Karpas-422 (cell line): Measurements from ENCODE around the gene RCOR3. TPM values are rescaled to one million over a fixed set of nuclear protein-coding genes. Genes with fewer than 3 reads are reported as not detected.

Source experiments
- DNase-seq: peaks from one replicate; pipeline ENCODE4 v3.0.0-alpha.2; 2015
- H2AFZ ChIP-seq: fragments of 200-600 bp; sonication (generic); 2 replicates; pipeline ENCODE4 v1.6.1; 2014; ENCODE audit warnings: antibody characterized with exemption, low read length, mixed read lengths
- H3K27ac ChIP-seq: fragments of 200-600 bp; sonication (generic); 2 replicates; pipeline ENCODE4 v1.5.1; 2014; ENCODE audit warnings: mild to moderate bottlenecking, low read length, moderate library complexity
- H3K27me3 ChIP-seq: fragments of 200-600 bp; sonication (generic); 2 replicates; pipeline ENCODE4 v1.6.1; 2014; ENCODE audit warnings: low read length, mixed read lengths
- H3K36me3 ChIP-seq: fragments of 200-600 bp; sonication (generic); 2 replicates; pipeline ENCODE4 v1.6.1; 2014; ENCODE audit warnings: low read length, mixed read lengths; ENCODE audit not compliant: insufficient read depth
- H3K4me1 ChIP-seq: fragments of 200-600 bp; sonication (generic); 2 replicates; pipeline ENCODE4 v1.6.1; 2014; ENCODE audit warnings: mild to moderate bottlenecking, low read length, mixed read lengths
- H3K4me2 ChIP-seq: fragments of 200-600 bp; sonication (generic); 2 replicates; pipeline ENCODE4 v1.6.1; 2014; ENCODE audit warnings: low read length, low read depth, mild to moderate bottlenecking; ENCODE audit not compliant: poor library complexity, severe bottlenecking
- H3K4me3 ChIP-seq: fragments of 200-600 bp; sonication (generic); 2 replicates; pipeline ENCODE4 v1.5.1; 2014; ENCODE audit warnings: mild to moderate bottlenecking, antibody characterized with exemption, low read length, mixed read lengths
- H3K79me2 ChIP-seq: fragments of 200-600 bp; sonication (generic); 2 replicates; pipeline ENCODE4 v1.6.1; 2014; ENCODE audit warnings: mild to moderate bottlenecking, low read length, mixed read lengths
- H3K9ac ChIP-seq: fragments of 200-600 bp; sonication (generic); 2 replicates; pipeline ENCODE4 v1.6.0; 2014; ENCODE audit warnings: low read length
- H3K9me2 ChIP-seq: fragments of 200-600 bp; sonication (generic), shearing (Covaris generic); replicated peaks from 2 replicates; pipeline ENCODE4 v1.6.0; 2014; ENCODE audit warnings: mild to moderate bottlenecking, low read length, moderate library complexity; ENCODE audit not compliant: insufficient read depth
- H3K9me3 ChIP-seq: fragments of 300-700, 200-600 bp; sonication (generic); 2 replicates; pipeline ENCODE4 v1.6.1; 2014; ENCODE audit warnings: low read length, mixed read lengths
- H4K20me1 ChIP-seq: fragments of 200-600 bp; sonication (generic); 2 replicates; pipeline ENCODE4 v1.6.1; 2014; ENCODE audit warnings: mild to moderate bottlenecking, antibody characterized with exemption, low read length, low read depth; ENCODE audit not compliant: insufficient read depth
- total RNA-seq: library from RNA; depleted of rRNA; stranded (reverse); fragments of >200 nt; shearing (Covaris generic); gene quantifications from 2 replicates; pipeline ENCODE4 v1.2.3, GENCODE V29; 2014; ENCODE audit warnings: low replicate concordance; rRNA removed

RCOR3 gene
- total RNA-seq, 1 experiment from 2014 or later, result 43.0 TPM

GRCh38 chr1:211353562-211354212 lies 94.5 kb downstream of the RCOR3 start:
- Histone ChIP-seq H3K27ac (no peak overlapping the region), H3K36me3 (no peaks in the 10 kb centered on the region), H2AFZ (no peak overlapping the region), H4K20me1 (no peaks in the 10 kb centered on the region), H3K79me2 (peaks cover 15% of the 10 kb centered on the region), H3K9me2 (no peaks in the 10 kb centered on the region), H3K9me3 (no peaks in the 10 kb centered on the region), H3K4me3 (no peak overlapping the region), H3K4me1 (peaks cover 4% of the 10 kb centered on the region), H3K4me2 (no peak overlapping the region), H3K9ac (no peak overlapping the region), H3K27me3 (no peaks in the 10 kb centered on the region)
- DNase-seq, result no peak

- Histone ChIP-seq H3K4me3 (no peak overlapping the region), H3K9ac (no peak overlapping the region), H3K27ac (no peak overlapping the region), H3K4me2 (no peak overlapping the region), H3K9me2 (no peaks in the 10 kb centered on the region), H3K36me3 (no peaks in the 10 kb centered on the region), H4K20me1 (no peaks in the 10 kb centered on the region), H3K9me3 (no peaks in the 10 kb centered on the region), H3K79me2 (peaks cover 10% of the 10 kb centered on the region), H3K27me3 (no peaks in the 10 kb centered on the region), H2AFZ (no peak overlapping the region), H3K4me1 (peaks cover 4% of the 10 kb centered on the region)
- DNase-seq, result no peak
These were observed 96.7 kb downstream of the RCOR3 start for GRCh38 chr1:211355873-211356272.

DNA sequence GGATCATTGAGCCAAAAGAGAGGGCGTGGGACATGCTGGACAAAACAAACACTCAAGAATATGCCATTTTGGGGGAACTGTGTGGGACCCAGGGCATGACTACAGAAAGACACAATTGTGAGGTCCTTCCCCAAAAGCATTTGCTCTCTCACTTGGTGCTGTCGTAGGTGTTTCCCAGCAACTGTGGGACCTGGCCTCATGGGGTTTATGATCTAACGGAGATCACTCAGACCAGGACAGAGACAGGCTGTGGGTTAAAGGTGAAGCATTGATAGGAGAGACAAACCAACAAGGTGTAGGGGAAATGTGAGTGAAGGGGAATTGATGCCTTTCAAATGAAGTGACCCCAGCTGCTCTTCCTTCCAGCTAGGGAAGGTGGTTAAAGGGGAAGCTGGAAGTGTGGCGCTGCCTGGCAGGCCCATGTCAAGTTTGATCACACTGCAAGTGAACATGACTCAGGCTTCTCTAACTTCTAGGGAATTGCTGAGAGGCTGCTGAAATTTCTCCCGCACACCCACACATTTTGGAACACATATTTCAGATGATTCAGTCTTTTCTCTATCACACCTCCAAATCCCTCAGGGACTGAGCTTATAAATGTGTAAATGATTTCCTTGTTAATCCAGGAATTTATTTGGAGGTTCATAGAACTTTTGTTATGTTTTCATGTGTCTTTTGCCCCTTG lies 97.7 kb downstream of the RCOR3 start:
- Histone ChIP-seq H3K27me3 (no peaks in the 10 kb centered on the region), H3K79me2 (peaks cover 10% of the 10 kb centered on the region), H4K20me1 (no peaks in the 10 kb centered on the region), H2AFZ (no peak overlapping the region), H3K4me2 (no peak overlapping the region), H3K9ac (no peak overlapping the region), H3K9me2 (no peaks in the 10 kb centered on the region), H3K4me1 (peaks cover 4% of the 10 kb centered on the region), H3K27ac (no peak overlapping the region), H3K9me3 (no peaks in the 10 kb centered on the region), H3K36me3 (no peaks in the 10 kb centered on the region), H3K4me3 (no peak overlapping the region)
- no peak for DNase-seq

DNA sequence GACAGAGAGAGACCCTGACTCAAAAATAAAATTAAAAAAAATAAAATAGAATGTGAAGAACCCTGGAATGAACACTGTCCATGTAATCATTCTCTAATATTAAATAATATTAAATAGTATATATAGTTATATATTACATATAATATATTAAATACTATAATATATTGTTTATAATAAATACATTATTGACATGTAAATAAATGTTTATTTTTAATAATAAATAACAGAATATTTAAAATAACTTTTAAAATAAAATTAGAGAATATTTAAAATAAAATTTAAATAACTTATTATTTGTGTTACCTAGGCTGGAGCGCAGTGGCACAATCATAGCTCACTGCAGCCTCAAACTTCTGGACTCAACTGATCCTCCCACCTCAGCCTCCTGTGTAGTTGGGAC lies 99.5 kb downstream of the RCOR3 start:
- Histone ChIP-seq H3K79me2 (peaks cover 4% of the 10 kb centered on the region; the same call in 1 of the 2 replicates), H3K27ac (no peak overlapping the region), H3K4me1 (no peaks in the 10 kb centered on the region), H3K9ac (no peak overlapping the region), H3K9me3 (no peaks in the 10 kb centered on the region), H3K4me2 (no peak overlapping the region), H3K27me3 (no peaks in the 10 kb centered on the region), H3K4me3 (no peak overlapping the region), H3K36me3 (no peaks in the 10 kb centered on the region), H4K20me1 (no peaks in the 10 kb centered on the region), H2AFZ (no peak overlapping the region), H3K9me2 (no peaks in the 10 kb centered on the region)
- DNase-seq, result no peak

GRCh38 chr1:211359876-211360275 lies 100.7 kb downstream of the RCOR3 start:
- Histone ChIP-seq H3K79me2 (no peaks in the 10 kb centered on the region), H3K27ac (no peak overlapping the region), H3K9me2 (no peaks in the 10 kb centered on the region)

DNA sequence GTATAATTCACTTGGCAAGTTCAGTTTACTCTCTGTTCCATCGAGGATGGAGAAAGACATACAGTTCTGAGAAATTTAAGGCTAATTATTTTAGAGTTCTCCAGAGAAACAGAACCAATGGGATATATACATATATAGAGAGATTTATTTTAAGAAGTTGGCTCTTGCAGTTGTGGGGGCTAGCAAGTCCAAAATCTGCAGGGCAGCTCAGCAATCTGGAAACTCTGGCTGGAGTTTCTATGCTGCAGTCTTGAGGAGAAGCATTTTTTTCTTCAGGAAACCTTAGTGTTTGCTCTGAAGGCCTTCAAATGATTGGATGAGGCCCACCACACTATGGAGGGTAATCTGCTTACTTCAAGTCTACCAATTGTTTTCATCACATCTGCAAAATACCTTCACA lies 102.0 kb downstream of the RCOR3 start:
- H3K9ac ChIP-seq, result no peak overlapping the region
- H3K4me3 ChIP-seq, result no peak overlapping the region
- DNase-seq, result no peak
- H3K9me3 ChIP-seq, result no peaks in the 10 kb centered on the region
- H3K36me3 ChIP-seq, result no peaks in the 10 kb centered on the region
- no peaks in the 10 kb centered on the region for H3K79me2 ChIP-seq
- no peaks in the 10 kb centered on the region for H3K4me1 ChIP-seq
- no peaks in the 10 kb centered on the region for H3K27me3 ChIP-seq
- H3K4me2 ChIP-seq, result no peak overlapping the region
- no peaks in the 10 kb centered on the region for H3K9me2 ChIP-seq
- no peak overlapping the region for H3K27ac ChIP-seq
- no peaks in the 10 kb centered on the region for H4K20me1 ChIP-seq
- no peak overlapping the region for H2AFZ ChIP-seq

More at GRCh38 chr1:211359876-211360275, 100.7 kb downstream of the RCOR3 start:
- no peaks in the 10 kb centered on the region for H4K20me1 ChIP-seq
- no peaks in the 10 kb centered on the region for H3K9me3 ChIP-seq
- H3K36me3 ChIP-seq, result no peaks in the 10 kb centered on the region
- H2AFZ ChIP-seq, result no peak overlapping the region
- H3K4me1 ChIP-seq, result no peaks in the 10 kb centered on the region
- H3K4me3 ChIP-seq, result no peak overlapping the region
- no peak overlapping the region for H3K4me2 ChIP-seq
- no peak for DNase-seq
- no peak overlapping the region for H3K9ac ChIP-seq
- no peaks in the 10 kb centered on the region for H3K27me3 ChIP-seq

Other genes with a start within 250 kb of the RCOR3 start
- gene KCNH1, start 125.2 kb upstream of the RCOR3 start, total RNA-seq, result not detected in 2 replicates
- gene TRAF5, start 67.5 kb downstream of the RCOR3 start, total RNA-seq, result 19.7 and 39.7 TPM in 2 replicates
- gene RD3, start 232.8 kb downstream of the RCOR3 start, total RNA-seq, result not detected in 2 replicates